Karpas-422 (cell line): Measurements from ENCODE around the gene EDN1. TPM values are rescaled to one million over a fixed set of nuclear protein-coding genes. Genes with fewer than 3 reads are reported as not detected.

Source experiments
- DNase-seq: peaks from one replicate; pipeline ENCODE4 v3.0.0-alpha.2; 2015
- H2AFZ ChIP-seq: fragments of 200-600 bp; sonication (generic); 2 replicates; pipeline ENCODE4 v1.6.1; 2014; ENCODE audit warnings: antibody characterized with exemption, low read length, mixed read lengths
- H3K27ac ChIP-seq: fragments of 200-600 bp; sonication (generic); 2 replicates; pipeline ENCODE4 v1.5.1; 2014; ENCODE audit warnings: mild to moderate bottlenecking, low read length, moderate library complexity
- H3K27me3 ChIP-seq: fragments of 200-600 bp; sonication (generic); 2 replicates; pipeline ENCODE4 v1.6.1; 2014; ENCODE audit warnings: low read length, mixed read lengths
- H3K36me3 ChIP-seq: fragments of 200-600 bp; sonication (generic); 2 replicates; pipeline ENCODE4 v1.6.1; 2014; ENCODE audit warnings: low read length, mixed read lengths; ENCODE audit not compliant: insufficient read depth
- H3K4me1 ChIP-seq: fragments of 200-600 bp; sonication (generic); 2 replicates; pipeline ENCODE4 v1.6.1; 2014; ENCODE audit warnings: mild to moderate bottlenecking, low read length, mixed read lengths
- H3K4me2 ChIP-seq: fragments of 200-600 bp; sonication (generic); 2 replicates; pipeline ENCODE4 v1.6.1; 2014; ENCODE audit warnings: low read length, low read depth, mild to moderate bottlenecking; ENCODE audit not compliant: poor library complexity, severe bottlenecking
- H3K4me3 ChIP-seq: fragments of 200-600 bp; sonication (generic); 2 replicates; pipeline ENCODE4 v1.5.1; 2014; ENCODE audit warnings: mild to moderate bottlenecking, antibody characterized with exemption, low read length, mixed read lengths
- H3K79me2 ChIP-seq: fragments of 200-600 bp; sonication (generic); 2 replicates; pipeline ENCODE4 v1.6.1; 2014; ENCODE audit warnings: mild to moderate bottlenecking, low read length, mixed read lengths
- H3K9ac ChIP-seq: fragments of 200-600 bp; sonication (generic); 2 replicates; pipeline ENCODE4 v1.6.0; 2014; ENCODE audit warnings: low read length
- H3K9me2 ChIP-seq: fragments of 200-600 bp; sonication (generic), shearing (Covaris generic); replicated peaks from 2 replicates; pipeline ENCODE4 v1.6.0; 2014; ENCODE audit warnings: mild to moderate bottlenecking, low read length, moderate library complexity; ENCODE audit not compliant: insufficient read depth
- H3K9me3 ChIP-seq: fragments of 300-700, 200-600 bp; sonication (generic); 2 replicates; pipeline ENCODE4 v1.6.1; 2014; ENCODE audit warnings: low read length, mixed read lengths
- H4K20me1 ChIP-seq: fragments of 200-600 bp; sonication (generic); 2 replicates; pipeline ENCODE4 v1.6.1; 2014; ENCODE audit warnings: mild to moderate bottlenecking, antibody characterized with exemption, low read length, low read depth; ENCODE audit not compliant: insufficient read depth
- total RNA-seq: library from RNA; depleted of rRNA; stranded (reverse); fragments of >200 nt; shearing (Covaris generic); gene quantifications from 2 replicates; pipeline ENCODE4 v1.2.3, GENCODE V29; 2014; ENCODE audit warnings: low replicate concordance

The EDN1 gene
- total RNA-seq, 1 experiment from 2014 or later: 0.34 TPM

GRCh38 chr6:12250383-12250770, 39.8 kb upstream of the EDN1 start:
- no peak for DNase-seq
- Histone ChIP-seq H3K79me2 (no peaks in the 10 kb centered on the region), H3K36me3 (no peaks in the 10 kb centered on the region), H3K9me3 (no peaks in the 10 kb centered on the region), H3K4me3 (no peak overlapping the region), H3K9ac (no peak overlapping the region), H3K27me3 (no peaks in the 10 kb centered on the region), H3K27ac (no peak overlapping the region), H3K4me1 (no peaks in the 10 kb centered on the region), H3K9me2 (no peaks in the 10 kb centered on the region), H2AFZ (no peak overlapping the region), H3K4me2 (no peak overlapping the region), H4K20me1 (no peaks in the 10 kb centered on the region)

- Histone ChIP-seq H3K4me2 (no peak overlapping the region), H3K27ac (no peak overlapping the region), H3K9me3 (no peaks in the 10 kb centered on the region), H3K9me2 (no peaks in the 10 kb centered on the region), H4K20me1 (no peaks in the 10 kb centered on the region), H3K9ac (no peak overlapping the region), H3K27me3 (no peaks in the 10 kb centered on the region), H2AFZ (no peak overlapping the region), H3K4me1 (no peaks in the 10 kb centered on the region), H3K79me2 (no peaks in the 10 kb centered on the region), H3K36me3 (no peaks in the 10 kb centered on the region), H3K4me3 (no peak overlapping the region)
- DNase-seq: no peak
Observed at GRCh38 chr6:12254210-12254609, 36.0 kb upstream of the EDN1 start.

GRCh38 chr6:12258191-12258590, 32.0 kb upstream of the EDN1 start:
- no peak overlapping the region for H3K4me3 ChIP-seq

GRCh38 chr6:12258591-12259075, 31.5 kb upstream of the EDN1 start:
- Histone ChIP-seq H3K9ac (no peak overlapping the region), H3K36me3 (no peaks in the 10 kb centered on the region), H3K4me3 (no peak overlapping the region), H3K4me2 (no peak overlapping the region), H3K9me2 (no peaks in the 10 kb centered on the region), H4K20me1 (no peaks in the 10 kb centered on the region), H3K27ac (no peak overlapping the region), H3K27me3 (no peaks in the 10 kb centered on the region), H2AFZ (no peak overlapping the region), H3K9me3 (no peaks in the 10 kb centered on the region), H3K79me2 (no peaks in the 10 kb centered on the region), H3K4me1 (no peaks in the 10 kb centered on the region)
- DNase-seq: no peak

More at GRCh38 chr6:12258191-12258590, 32.0 kb upstream of the EDN1 start:
- Histone ChIP-seq H4K20me1 (no peaks in the 10 kb centered on the region), H3K27ac (no peak overlapping the region), H3K79me2 (no peaks in the 10 kb centered on the region), H2AFZ (no peak overlapping the region), H3K4me2 (no peak overlapping the region), H3K27me3 (no peaks in the 10 kb centered on the region), H3K9ac (no peak overlapping the region), H3K4me1 (no peaks in the 10 kb centered on the region), H3K36me3 (no peaks in the 10 kb centered on the region), H3K9me2 (no peaks in the 10 kb centered on the region), H3K9me3 (no peaks in the 10 kb centered on the region)
- no peak for DNase-seq

GRCh38 chr6:12260458-12261093, 29.6 kb upstream of the EDN1 start:
- Histone ChIP-seq H3K4me3 (no peak overlapping the region), H3K4me2 (no peak overlapping the region), H3K9me3 (no peaks in the 10 kb centered on the region), H3K4me1 (no peaks in the 10 kb centered on the region), H3K9me2 (no peaks in the 10 kb centered on the region), H3K36me3 (no peaks in the 10 kb centered on the region), H3K9ac (no peak overlapping the region), H3K79me2 (no peaks in the 10 kb centered on the region), H3K27ac (no peak overlapping the region), H4K20me1 (no peaks in the 10 kb centered on the region), H2AFZ (no peak overlapping the region), H3K27me3 (no peaks in the 10 kb centered on the region)
- DNase-seq: no peak

- Histone ChIP-seq H4K20me1 (no peaks in the 10 kb centered on the region), H3K9me3 (no peaks in the 10 kb centered on the region), H3K4me2 (no peak overlapping the region), H3K4me3 (no peak overlapping the region), H3K4me1 (no peaks in the 10 kb centered on the region), H3K9ac (no peak overlapping the region), H3K36me3 (no peaks in the 10 kb centered on the region), H3K79me2 (no peaks in the 10 kb centered on the region), H3K27ac (no peak overlapping the region), H3K27me3 (no peaks in the 10 kb centered on the region), H3K9me2 (no peaks in the 10 kb centered on the region), H2AFZ (no peak overlapping the region)
- no peak for DNase-seq
Observed at GRCh38 chr6:12261502-12261901, 28.7 kb upstream of the EDN1 start.

- no peak overlapping the region for H3K4me2 ChIP-seq
- no peak overlapping the region for H2AFZ ChIP-seq
Observed at GRCh38 chr6:12262236-12263061, 27.7 kb upstream of the EDN1 start.

GRCh38 chr6:12263403-12263802, 26.8 kb upstream of the EDN1 start:
- no peaks in the 10 kb centered on the region for H3K79me2 ChIP-seq
- H3K9ac ChIP-seq: no peak overlapping the region
- no peak for DNase-seq
- H3K27me3 ChIP-seq: no peaks in the 10 kb centered on the region
- no peaks in the 10 kb centered on the region for H3K9me2 ChIP-seq
- no peaks in the 10 kb centered on the region for H3K4me1 ChIP-seq
- no peak overlapping the region for H3K4me3 ChIP-seq
- no peaks in the 10 kb centered on the region for H4K20me1 ChIP-seq
- no peaks in the 10 kb centered on the region for H3K36me3 ChIP-seq
- no peaks in the 10 kb centered on the region for H3K9me3 ChIP-seq
- H3K27ac ChIP-seq: no peak overlapping the region
- no peak overlapping the region for H3K4me2 ChIP-seq
- no peak overlapping the region for H2AFZ ChIP-seq

More at GRCh38 chr6:12262236-12263061, 27.7 kb upstream of the EDN1 start:
- H4K20me1 ChIP-seq: no peaks in the 10 kb centered on the region
- no peaks in the 10 kb centered on the region for H3K36me3 ChIP-seq
- no peaks in the 10 kb centered on the region for H3K27me3 ChIP-seq
- H3K9ac ChIP-seq: no peak overlapping the region
- no peaks in the 10 kb centered on the region for H3K79me2 ChIP-seq
- no peaks in the 10 kb centered on the region for H3K9me2 ChIP-seq
- no peaks in the 10 kb centered on the region for H3K9me3 ChIP-seq
- no peaks in the 10 kb centered on the region for H3K4me1 ChIP-seq
- no peak for DNase-seq
- H3K4me3 ChIP-seq: no peak overlapping the region
- no peak overlapping the region for H3K27ac ChIP-seq
